Activated CD4-positive, CD25-positive, alpha-beta regulatory T cell treated with anti-CD3 and anti-CD28 coated beads, Interleukin-2, amount 50 U/mL, for 16 hours (primary cell): ENCODE measurements around the gene COL5A1.

ENCODE experiments used
- DNase-seq: peaks from one replicate; pipeline ENCODE4 v3.0.0-alpha.2; 2020; ENCODE audit warnings: low read depth, low spot score

COL5A1 gene

GRCh38 chr9:134785325-134786108 is 143.9 kb downstream of the COL5A1 start:
- DNase-seq: no peak

GRCh38 chr9:134787601-134788531 is 146.3 kb downstream of the COL5A1 start:
- DNase-seq: no peak

- DNase-seq: no peak
These were observed 147.6 kb downstream of the COL5A1 start for GRCh38 chr9:134789168-134789567.

GRCh38 chr9:134791009-134791408 is 149.4 kb downstream of the COL5A1 start:
- DNase-seq: no peak

GRCh38 chr9:134792627-134793026 is 151.0 kb downstream of the COL5A1 start:
- DNase-seq: no peak

GRCh38 chr9:134793288-134794188 is 151.9 kb downstream of the COL5A1 start:
- DNase-seq: no peak

GRCh38 chr9:134794663-134795370 is 153.2 kb downstream of the COL5A1 start:
- DNase-seq: no peak

GRCh38 chr9:134795446-134795845 is 153.8 kb downstream of the COL5A1 start:
- no peak for DNase-seq

DNA sequence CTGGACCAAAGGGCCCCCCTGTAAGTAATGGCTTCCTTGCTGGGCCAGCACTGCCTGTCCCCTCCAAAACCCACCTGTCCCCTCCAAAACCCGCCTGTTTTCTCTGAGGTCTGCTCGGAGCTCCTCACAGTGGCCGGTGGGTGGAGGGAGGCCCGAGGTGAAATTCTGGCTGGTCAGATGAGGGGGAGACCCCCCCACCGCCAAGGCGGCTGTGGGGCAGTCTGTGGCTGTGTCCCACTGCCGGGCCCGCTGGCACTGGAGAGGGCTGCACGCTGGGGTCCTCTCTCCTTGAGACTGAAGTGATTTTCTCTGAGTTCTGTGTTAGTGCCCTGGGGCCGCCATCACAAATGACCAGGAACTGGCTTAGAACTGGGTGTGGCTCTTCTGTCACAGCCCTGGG is 155.3 kb downstream of the COL5A1 start:
- no peak for DNase-seq

- no peak for DNase-seq
These were observed 159.3 kb downstream of the COL5A1 start for GRCh38 chr9:134800791-134801339.

DNA sequence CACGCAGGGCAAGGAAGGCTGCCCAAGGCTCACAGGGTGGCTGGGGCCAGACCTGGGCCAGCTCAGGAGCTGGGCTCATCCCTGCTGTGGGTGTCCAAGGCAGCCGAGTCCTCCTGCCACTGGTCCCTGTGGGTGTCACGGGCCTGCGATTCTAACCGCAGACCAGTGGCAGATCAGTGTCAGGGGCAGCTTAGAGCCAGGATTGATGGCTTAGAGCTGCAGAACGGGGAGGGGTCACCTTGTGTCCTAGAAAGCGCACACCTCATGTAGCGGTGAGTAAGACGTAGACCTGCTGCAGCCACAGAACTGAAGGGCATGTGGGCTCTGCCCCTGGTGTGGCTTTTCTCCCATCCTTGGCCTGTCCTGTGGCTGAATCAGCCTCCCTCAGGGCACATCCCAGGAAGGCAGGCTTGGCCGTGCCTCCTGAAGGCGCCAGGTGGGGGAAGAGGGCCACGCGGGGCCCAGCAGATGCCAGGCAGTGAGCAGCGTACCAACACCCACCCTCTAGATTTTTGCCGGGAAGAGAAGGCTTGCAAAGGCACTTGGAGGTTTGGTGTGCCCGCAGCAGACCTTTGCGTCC is 160.7 kb downstream of the COL5A1 start:
- DNase-seq: no peak

DNA sequence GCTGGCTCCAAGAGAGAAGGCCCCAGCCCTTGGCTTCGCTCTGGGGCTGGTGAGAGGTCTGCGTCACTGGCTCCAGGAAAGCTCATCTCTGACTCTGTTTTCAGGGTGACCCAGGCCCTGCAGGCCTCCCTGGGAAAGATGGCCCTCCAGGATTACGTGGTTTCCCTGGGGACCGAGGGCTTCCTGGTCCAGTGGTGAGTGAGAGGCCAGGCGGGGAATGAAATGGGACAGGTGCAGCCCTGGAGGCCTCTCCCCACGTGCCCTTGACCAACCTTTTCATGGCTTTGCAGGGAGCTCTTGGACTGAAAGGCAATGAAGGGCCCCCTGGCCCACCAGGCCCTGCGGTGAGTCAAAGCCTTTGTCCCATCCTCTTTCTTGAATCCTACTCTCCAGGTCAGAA is 163.3 kb downstream of the COL5A1 start:
- no peak for DNase-seq

DNA sequence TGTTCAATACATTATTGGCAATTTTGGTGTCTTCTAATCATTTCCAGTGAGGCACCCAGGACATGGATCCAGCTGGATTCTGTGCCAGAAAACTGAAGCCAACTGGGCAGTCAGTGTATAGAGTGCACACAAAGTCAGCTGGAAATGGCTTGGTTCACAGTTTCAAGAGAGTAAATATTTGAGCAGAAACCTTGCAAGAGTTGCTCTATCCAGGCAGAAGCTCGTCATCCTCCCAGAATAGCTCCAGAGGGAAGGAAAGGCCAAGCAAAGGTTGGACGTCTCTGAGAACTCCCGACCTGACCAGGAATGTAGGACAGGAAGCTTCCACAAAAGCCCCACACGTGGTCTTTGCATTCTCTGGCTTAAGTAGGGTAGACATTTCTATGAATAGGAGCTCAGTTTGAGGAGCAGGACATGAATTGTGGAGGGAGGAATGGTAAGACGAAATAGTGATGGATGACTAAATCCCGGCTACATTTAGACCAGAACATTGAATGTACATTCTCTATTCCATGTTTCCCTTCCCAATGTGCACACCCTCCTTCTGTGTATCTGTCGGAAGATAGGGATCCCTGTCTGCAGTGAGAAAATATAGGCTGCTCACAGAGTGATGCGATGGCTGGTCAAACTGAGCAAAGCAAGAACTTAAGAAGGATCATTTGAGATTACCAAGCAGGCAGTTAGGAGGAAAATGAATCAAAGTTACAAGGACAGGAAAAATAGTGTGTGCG is 166.3 kb downstream of the COL5A1 start:
- DNase-seq: no peak

DNA sequence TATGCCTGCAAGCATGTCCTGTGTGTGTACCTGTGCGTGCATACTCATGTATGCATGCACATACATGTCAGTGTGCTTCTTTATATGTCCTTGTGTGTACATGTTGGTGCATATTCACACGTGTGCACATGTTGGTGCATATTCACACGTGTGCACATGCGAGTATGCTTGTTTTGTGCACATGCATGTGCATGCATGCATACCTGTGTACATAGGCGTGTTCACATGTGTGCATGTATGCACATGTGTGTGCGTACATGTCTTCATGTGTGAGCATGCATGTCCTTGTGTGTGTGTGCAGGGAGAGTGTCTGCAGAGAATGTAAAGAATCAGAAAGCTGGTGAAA is 166.8 kb downstream of the COL5A1 start:
- no peak for DNase-seq

- DNase-seq: no peak
These were observed 167.7 kb downstream of the COL5A1 start for GRCh38 chr9:134809292-134809691.

DNA sequence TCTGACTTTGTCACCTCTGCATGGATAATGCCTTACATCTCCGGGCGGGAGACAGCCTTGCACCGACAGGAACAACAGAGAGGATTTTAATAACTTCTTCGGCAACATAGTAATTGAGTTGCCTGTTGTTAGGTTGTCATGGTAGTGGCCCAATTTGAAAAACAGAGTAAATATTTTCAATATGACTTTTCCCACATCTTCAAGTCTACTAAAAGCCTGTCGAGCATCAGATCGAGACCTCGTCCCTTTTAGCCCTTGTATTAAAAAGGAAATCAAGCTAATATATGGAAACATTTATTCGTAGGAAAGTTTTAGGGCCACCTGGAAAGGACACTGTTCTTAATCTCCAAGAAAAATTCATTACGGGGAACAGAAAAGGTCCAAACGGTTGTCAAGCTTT is 168.2 kb downstream of the COL5A1 start:
- DNase-seq: no peak

DNA sequence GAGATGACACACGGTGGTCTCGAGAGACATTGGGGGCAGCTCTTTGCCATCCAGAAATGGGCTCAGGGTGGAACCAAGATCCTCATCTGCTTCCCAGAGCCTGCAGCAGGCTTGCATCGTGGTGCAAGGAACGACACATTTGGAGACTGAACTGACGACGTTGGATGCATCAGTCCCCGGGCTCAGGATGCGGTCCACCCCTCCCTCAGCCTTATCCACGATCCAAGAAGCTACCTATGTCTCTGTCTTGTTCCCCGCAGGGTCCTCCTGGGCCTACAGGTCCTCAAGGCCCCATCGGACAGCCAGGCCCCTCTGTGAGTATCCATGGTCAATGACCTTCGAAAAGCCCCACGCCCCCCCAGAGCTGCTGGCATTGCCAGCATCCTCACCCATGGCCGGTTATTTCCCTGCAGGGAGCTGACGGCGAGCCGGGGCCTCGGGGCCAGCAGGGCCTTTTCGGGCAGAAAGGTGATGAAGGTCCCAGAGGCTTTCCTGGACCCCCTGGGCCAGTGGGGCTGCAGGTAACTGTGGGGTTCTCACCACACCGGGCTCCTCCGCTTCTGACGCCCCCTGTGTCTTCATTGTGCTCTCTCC is 169.6 kb downstream of the COL5A1 start:
- no peak for DNase-seq

DNA sequence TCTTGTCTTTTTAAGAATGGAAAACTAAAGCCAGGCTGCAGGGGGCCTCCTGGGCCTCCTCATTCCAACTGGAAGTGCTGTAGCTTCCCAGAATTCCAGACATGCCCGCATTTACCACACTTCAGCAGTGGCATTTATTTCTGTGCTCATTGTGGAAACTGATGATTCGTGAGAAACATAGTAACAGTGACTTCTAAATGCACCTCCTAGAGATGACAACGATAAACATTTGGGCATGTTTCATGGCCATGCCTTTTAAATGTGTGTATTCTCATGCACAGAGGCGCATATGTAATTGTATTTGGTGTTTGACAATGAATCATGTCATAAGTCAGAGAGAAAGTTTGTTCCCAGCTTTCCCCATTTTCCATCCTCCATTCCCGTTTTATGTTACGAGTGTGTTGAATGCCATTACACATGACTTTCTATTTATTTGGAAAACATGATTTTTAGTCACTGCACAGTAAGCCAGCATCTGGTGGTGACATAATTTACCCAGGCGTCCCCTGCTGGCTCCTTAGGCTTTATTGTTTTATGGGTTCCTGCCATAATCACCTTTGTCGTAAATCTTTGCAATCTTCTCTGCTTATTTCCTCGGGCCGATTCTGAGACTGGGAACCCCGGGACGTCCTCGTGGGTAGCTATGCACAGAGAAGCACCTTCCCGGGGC is 170.2 kb downstream of the COL5A1 start:
- DNase-seq: no peak

- no peak for DNase-seq
These were observed 170.7 kb downstream of the COL5A1 start for GRCh38 chr9:134812343-134812673.
